ENCODE data around the gene STRIT1. TPM values are rescaled to one million over a fixed set of nuclear protein-coding genes. Genes with fewer than 3 reads are reported as not detected.
A peak's percentile ranks its signal among the peaks of the same experiment; 100 is the strongest.

The STRIT1 gene
- total RNA-seq, 2 experiments from 2014 or later: not detected

GRCh38 chr3:155321418-155321817 lies 27.9 kb upstream of the STRIT1 start:
- H3K4me2 ChIP-seq (ENCODE audit: low read length): no peak overlapping the region
- no TSS peak for BruUV-seq (replicated peaks)
- H3K4me1 ChIP-seq (ENCODE audit: insufficient read depth, low read length, poor library complexity, severe bottlenecking): peaks cover 3% of the 10 kb centered on the region
- H3K27ac ChIP-seq (ENCODE audit: low read depth, low read length, poor library complexity, severe bottlenecking): no peak overlapping the region
- no peak overlapping the region for H3K4me3 ChIP-seq (ENCODE audit: low read depth, low read length, poor library complexity, severe bottlenecking)
- H2AFZ ChIP-seq (ENCODE audit: low read length): peak overlapping the region; percentile 30; the same call in 1 of the 2 replicates
- ChIA-PET CTCF (ENCODE audit: unreplicated experiment) (no interaction called here), POLR2A (interaction anchor here (0.8 to 1.4 kb wide), 5 partner anchors 10 to 242 kb away, joined by 3 to 4 read pairs (median 3); no protein-coding TSS in a partner anchor)
- H3K9me2 ChIP-seq (ENCODE audit: insufficient read depth, low read length): no peaks in the 10 kb centered on the region
- H3K79me2 ChIP-seq (ENCODE audit: insufficient read depth, low read depth, low read length): no peaks in the 10 kb centered on the region
- intact Hi-C loops (cut with micrococcal nuclease; ENCODE audit: unreplicated experiment): loop anchor here (5.0 kb wide), 1 partner anchor 239 kb away; the partner anchor contains the start of gene MME
- no peaks in the 10 kb centered on the region for H3K36me3 ChIP-seq (ENCODE audit: insufficient read depth, low read length)
- no peaks in the 10 kb centered on the region for H4K20me1 ChIP-seq (ENCODE audit: insufficient read depth, low read length)
- no peak for DNase-seq (ENCODE audit: low spot score)
- TF ChIP-seq EZH2phosphoT487 (IDR thresholded peaks at IDR 0.05; ENCODE audit: borderline replicate concordance, low read depth, low read length) (no peak), CTCF (conservative IDR thresholded peaks at IDR 0.05; ENCODE audit: low read length) (no peak)
- no peaks in the 10 kb centered on the region for H3K9me3 ChIP-seq (ENCODE audit: low read length)

GRCh38 chr3:155320934-155321333 lies 27.5 kb upstream of the STRIT1 start:
- H3K79me2 ChIP-seq (ENCODE audit: insufficient read depth, low read depth, low read length): no peaks in the 10 kb centered on the region
- no peak overlapping the region for H3K27ac ChIP-seq (ENCODE audit: low read depth, low read length, poor library complexity, severe bottlenecking)
- no peak overlapping the region for H3K4me2 ChIP-seq (ENCODE audit: low read length)
- peaks cover 2% of the 10 kb centered on the region for H3K4me1 ChIP-seq (ENCODE audit: insufficient read depth, low read length, poor library complexity, severe bottlenecking)
- no peak overlapping the region for H3K4me3 ChIP-seq (ENCODE audit: low read depth, low read length, poor library complexity, severe bottlenecking)
- H3K9me3 ChIP-seq (ENCODE audit: low read length): no peaks in the 10 kb centered on the region
- H2AFZ ChIP-seq (ENCODE audit: low read length): peak overlapping the region; percentile 30; the same call in 1 of the 2 replicates
- BruUV-seq (replicated peaks): no TSS peak
- no peak for DNase-seq (ENCODE audit: low spot score)
- intact Hi-C loops (cut with micrococcal nuclease; ENCODE audit: unreplicated experiment): loop anchor here (5.0 kb wide), 1 partner anchor 239 kb away; the partner anchor contains the start of gene MME
- no peak for TF ChIP-seq EZH2phosphoT487 (IDR thresholded peaks at IDR 0.05; ENCODE audit: borderline replicate concordance, low read depth, low read length)
- no peak for TF ChIP-seq CTCF (conservative IDR thresholded peaks at IDR 0.05; ENCODE audit: low read length)
- ChIA-PET CTCF (ENCODE audit: unreplicated experiment) (no interaction called here), POLR2A (interaction anchor here (0.8 to 1.4 kb wide), 5 partner anchors 9 to 563 kb away, joined by 3 to 6 read pairs (median 4); no protein-coding TSS in a partner anchor)
- no peaks in the 10 kb centered on the region for H3K36me3 ChIP-seq (ENCODE audit: insufficient read depth, low read length)
- H3K9me2 ChIP-seq (ENCODE audit: insufficient read depth, low read length): no peaks in the 10 kb centered on the region
- no peaks in the 10 kb centered on the region for H4K20me1 ChIP-seq (ENCODE audit: insufficient read depth, low read length)

- Histone ChIP-seq H3K4me2 (ENCODE audit: low read length) (no peak overlapping the region), H3K36me3 (ENCODE audit: insufficient read depth, low read length) (no peaks in the 10 kb centered on the region), H3K27ac (ENCODE audit: low read depth, low read length, poor library complexity, severe bottlenecking) (no peak overlapping the region), H3K4me3 (ENCODE audit: low read depth, low read length, poor library complexity, severe bottlenecking) (no peak overlapping the region), H3K79me2 (ENCODE audit: insufficient read depth, low read depth, low read length) (no peaks in the 10 kb centered on the region), H3K9me2 (ENCODE audit: insufficient read depth, low read length) (no peaks in the 10 kb centered on the region), H4K20me1 (ENCODE audit: insufficient read depth, low read length) (no peaks in the 10 kb centered on the region), H3K4me1 (ENCODE audit: insufficient read depth, low read length, poor library complexity, severe bottlenecking) (no peaks in the 10 kb centered on the region), H2AFZ (ENCODE audit: low read length) (no peak overlapping the region), H3K9me3 (ENCODE audit: low read length) (no peaks in the 10 kb centered on the region)
- POLR2A ChIA-PET: no interaction called here
- intact Hi-C loops (cut with micrococcal nuclease; ENCODE audit: unreplicated experiment): no loop called here
- no peak for DNase-seq (ENCODE audit: low spot score)
- CTCF ChIA-PET (ENCODE audit: unreplicated experiment): no interaction called here
- BruUV-seq (replicated peaks): no TSS peak
- TF ChIP-seq CTCF (conservative IDR thresholded peaks at IDR 0.05; ENCODE audit: low read length) (no peak), EZH2phosphoT487 (IDR thresholded peaks at IDR 0.05; ENCODE audit: borderline replicate concordance, low read depth, low read length) (no peak)
Observed at GRCh38 chr3:155318740-155319139, 25.3 kb upstream of the STRIT1 start.

All from OCI-LY7 (cell line).